Esophagus mucosa (tissue), 1 donor: ENCODE measurements around the gene LHFPL2. TPM values are rescaled to one million over a fixed set of nuclear protein-coding genes. Genes with fewer than 3 reads are reported as not detected.
A peak's percentile ranks its signal among the peaks of the same experiment; 100 is the strongest.
"Not testable (repeated sequence)": the region's sequence is repeated elsewhere in the genome, so short reads cannot be mapped to it uniquely, and the experiment has no call there.

Source experiments
- ATAC-seq: fragments of 200-7000 bp; cut with Tn5 transposase; one replicate; pipeline ENCODE4 v1.9.1; 2020
- total RNA-seq: library from RNA; stranded (reverse); gene quantifications from one replicate; pipeline ENCODE4 v1.2.4, GENCODE V29; 2023
- donor health status: DM: yes; HTN: yes; CAD: no.

Gene LHFPL2
- total RNA-seq, 1 donor from 2014 or later, result 3.7 TPM

- ATAC-seq, result no peak
Measured at GRCh38 chr5:78497573-78498533, 150.7 kb downstream of the LHFPL2 start.

GRCh38 chr5:78496373-78496772 is 152.2 kb downstream of the LHFPL2 start:
- ATAC-seq, result peak; percentile 87

GRCh38 chr5:78495800-78496199 is 152.8 kb downstream of the LHFPL2 start:
- no peak for ATAC-seq

GRCh38 chr5:78492650-78493049 is 155.9 kb downstream of the LHFPL2 start:
- ATAC-seq, result no peak

GRCh38 chr5:78492224-78492623 is 156.3 kb downstream of the LHFPL2 start:
- no peak for ATAC-seq

GRCh38 chr5:78490709-78491485 is 157.7 kb downstream of the LHFPL2 start:
- peak; percentile 75 for ATAC-seq

GRCh38 chr5:78487846-78488245 is 160.7 kb downstream of the LHFPL2 start:
- no peak for ATAC-seq

GRCh38 chr5:78486218-78486617 is 162.4 kb downstream of the LHFPL2 start:
- ATAC-seq, result no peak

GRCh38 chr5:78483809-78484521 is 164.6 kb downstream of the LHFPL2 start:
- ATAC-seq, result peak; percentile 63

GRCh38 chr5:78482948-78483347 is 165.6 kb downstream of the LHFPL2 start:
- no peak for ATAC-seq

GRCh38 chr5:78476795-78477194 is 171.8 kb downstream of the LHFPL2 start:
- no peak for ATAC-seq

GRCh38 chr5:78475370-78475769 is 173.2 kb downstream of the LHFPL2 start:
- no peak for ATAC-seq

GRCh38 chr5:78473751-78474150 is 174.8 kb downstream of the LHFPL2 start:
- ATAC-seq, result no peak

GRCh38 chr5:78472469-78473106 is 176.0 kb downstream of the LHFPL2 start:
- peak; percentile 38 for ATAC-seq

- ATAC-seq, result no peak
Measured at GRCh38 chr5:78471896-78472295, 176.7 kb downstream of the LHFPL2 start.

GRCh38 chr5:78467752-78468357 is 180.7 kb downstream of the LHFPL2 start:
- ATAC-seq, result peak; percentile 52

- no peak for ATAC-seq
Measured at GRCh38 chr5:78467140-78467539, 181.4 kb downstream of the LHFPL2 start.

- no peak for ATAC-seq
Measured at GRCh38 chr5:78458843-78459242, 189.7 kb downstream of the LHFPL2 start.

- ATAC-seq, result not testable (repeated sequence)
Measured at GRCh38 chr5:78457507-78457906, 191.1 kb downstream of the LHFPL2 start.

- ATAC-seq, result no peak
Measured at GRCh38 chr5:78449103-78449502, 199.5 kb downstream of the LHFPL2 start.

- ATAC-seq, result no peak
Measured at GRCh38 chr5:78447775-78448424, 200.7 kb downstream of the LHFPL2 start.
